HG02938 (cell line): ENCODE data around the gene LEP.
"Not testable (repeated sequence)": the region's sequence is repeated elsewhere in the genome, so short reads cannot be mapped to it uniquely, and the experiment has no call there.

Source experiments
- ATAC-seq: cut with Tn5 transposase; IDR thresholded peaks from one replicate; pipeline ENCODE4 v1.9.1; 2021; ENCODE audit warnings: mild to moderate bottlenecking, moderate library complexity; ENCODE audit not compliant: unreplicated experiment

Gene LEP

DNA sequence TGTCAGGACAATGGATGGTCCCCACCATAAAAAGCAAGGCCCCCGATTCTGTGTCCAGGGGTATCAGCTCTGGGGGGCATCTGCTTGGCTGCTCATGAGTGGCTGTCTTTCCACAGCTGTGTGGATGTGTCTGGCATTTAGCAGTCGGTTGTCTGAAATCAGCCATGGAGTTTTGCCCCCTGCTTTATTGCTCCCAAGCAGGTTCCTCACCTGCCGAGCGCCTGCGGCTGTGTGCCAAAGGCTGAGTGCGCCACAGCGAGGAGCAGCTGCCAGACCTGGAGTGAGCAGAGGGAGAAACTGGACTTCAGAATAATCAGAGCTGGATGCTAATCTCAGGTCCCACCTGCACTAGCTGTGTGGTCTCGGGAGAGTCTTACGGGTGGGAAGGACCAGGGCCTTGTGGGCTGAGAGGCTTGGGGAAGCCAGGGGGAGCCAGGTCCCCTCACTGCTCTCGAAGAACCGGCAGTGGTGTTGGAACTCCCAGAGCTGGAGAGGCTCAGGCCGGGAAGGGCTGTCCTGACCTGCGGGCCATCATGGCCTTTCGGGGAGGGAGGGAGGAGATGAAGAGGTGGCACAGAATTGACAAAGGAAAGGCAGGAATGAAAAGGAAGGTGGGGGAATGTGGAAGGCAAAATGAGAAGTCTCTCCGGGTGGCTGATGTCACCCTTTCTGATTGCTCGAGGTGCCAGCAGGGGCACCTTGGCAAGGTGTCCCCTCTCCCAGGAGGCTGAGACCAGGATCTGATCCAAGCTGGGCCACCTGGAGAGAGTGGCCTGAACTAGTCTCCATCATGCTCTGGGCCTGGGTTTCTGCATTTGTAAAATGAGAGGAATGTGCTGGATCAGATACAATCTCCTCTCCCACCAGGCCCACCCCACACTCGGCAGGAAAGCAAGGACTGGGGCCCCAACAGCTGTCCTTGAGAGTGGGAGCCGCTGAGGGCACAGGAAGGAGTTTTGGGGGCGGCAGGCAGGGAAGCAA lies 30.2 kb upstream of the LEP start:
- ATAC-seq: no peak

DNA sequence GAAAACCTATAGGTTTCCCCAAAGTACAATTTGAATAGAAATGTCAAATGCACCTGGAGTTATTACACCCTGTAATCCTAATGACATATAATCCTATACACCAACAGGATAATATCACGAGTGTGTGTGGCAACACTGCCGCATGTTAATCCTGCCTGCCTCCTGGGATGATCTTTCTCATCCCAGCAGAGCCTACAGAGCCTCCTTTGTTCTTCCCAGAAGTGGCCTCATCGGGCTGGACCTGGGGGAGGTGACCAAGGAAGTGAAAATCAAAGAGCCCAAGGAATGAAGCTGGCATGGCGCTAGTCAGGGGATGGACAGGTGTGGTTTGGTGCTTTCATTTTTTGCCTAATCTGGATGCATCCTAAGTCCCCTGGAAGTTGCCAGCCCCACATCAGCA lies 29.5 kb upstream of the LEP start:
- no peak for ATAC-seq

DNA sequence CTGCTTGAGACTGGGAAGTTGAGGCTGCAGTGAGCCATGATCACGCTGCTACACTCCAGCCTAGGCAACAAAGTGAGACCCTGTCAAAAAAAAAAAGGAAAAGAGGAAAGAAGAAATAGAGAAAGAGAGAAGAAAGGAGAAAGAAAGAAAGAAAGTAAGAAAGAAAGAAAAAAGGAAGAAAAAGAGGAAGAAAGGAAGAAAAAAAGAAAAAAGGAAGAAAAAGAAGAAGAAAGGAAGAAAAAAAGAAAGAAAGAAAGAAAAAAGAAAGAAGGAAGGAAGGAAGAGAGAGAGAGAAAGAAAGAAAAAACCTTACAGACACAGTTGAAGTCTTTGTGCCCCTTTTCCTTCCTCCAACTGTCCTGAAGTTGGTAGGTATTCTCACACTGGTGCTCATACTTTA lies 26.6 kb upstream of the LEP start:
- ATAC-seq: no peak

DNA sequence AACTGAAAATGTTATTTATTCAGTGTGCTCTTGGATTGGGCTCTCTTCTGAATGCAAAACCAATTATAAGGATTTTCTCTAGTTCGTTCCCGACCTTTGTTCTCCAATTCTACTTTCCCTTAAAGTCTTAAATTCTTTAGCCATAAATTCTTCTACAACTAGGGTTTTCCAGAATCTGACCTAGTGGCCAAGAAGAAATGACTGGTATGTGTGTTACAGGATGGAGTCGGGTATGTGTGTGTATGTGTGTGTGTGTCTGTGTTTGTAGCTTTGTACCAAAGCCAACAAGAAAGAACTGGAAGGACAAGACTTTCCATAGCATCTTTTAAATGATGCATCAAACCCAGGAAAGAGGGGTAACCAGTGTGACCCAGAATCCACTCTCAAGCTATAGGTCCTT lies 25.8 kb upstream of the LEP start:
- no peak for ATAC-seq

DNA sequence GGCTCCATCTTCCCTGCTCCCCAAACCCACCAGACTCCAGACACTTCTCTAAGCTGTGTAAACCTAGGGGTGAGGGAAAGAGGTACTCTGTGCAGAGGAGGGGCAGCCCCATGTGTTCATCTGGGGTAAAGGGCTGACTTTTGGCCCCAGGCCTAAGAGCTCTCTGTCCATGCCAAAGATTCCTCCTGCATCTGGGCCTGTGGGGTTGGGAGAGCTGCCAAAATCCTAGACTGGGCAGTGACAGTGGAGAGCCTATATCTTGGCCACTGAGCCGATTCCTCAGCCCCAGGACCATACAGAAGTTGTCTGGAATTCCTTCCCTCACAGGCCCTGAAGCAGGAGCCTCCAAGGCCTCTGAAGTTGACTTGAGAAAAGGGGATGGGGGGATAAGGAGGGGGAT lies 25.3 kb upstream of the LEP start:
- ATAC-seq: no peak

DNA sequence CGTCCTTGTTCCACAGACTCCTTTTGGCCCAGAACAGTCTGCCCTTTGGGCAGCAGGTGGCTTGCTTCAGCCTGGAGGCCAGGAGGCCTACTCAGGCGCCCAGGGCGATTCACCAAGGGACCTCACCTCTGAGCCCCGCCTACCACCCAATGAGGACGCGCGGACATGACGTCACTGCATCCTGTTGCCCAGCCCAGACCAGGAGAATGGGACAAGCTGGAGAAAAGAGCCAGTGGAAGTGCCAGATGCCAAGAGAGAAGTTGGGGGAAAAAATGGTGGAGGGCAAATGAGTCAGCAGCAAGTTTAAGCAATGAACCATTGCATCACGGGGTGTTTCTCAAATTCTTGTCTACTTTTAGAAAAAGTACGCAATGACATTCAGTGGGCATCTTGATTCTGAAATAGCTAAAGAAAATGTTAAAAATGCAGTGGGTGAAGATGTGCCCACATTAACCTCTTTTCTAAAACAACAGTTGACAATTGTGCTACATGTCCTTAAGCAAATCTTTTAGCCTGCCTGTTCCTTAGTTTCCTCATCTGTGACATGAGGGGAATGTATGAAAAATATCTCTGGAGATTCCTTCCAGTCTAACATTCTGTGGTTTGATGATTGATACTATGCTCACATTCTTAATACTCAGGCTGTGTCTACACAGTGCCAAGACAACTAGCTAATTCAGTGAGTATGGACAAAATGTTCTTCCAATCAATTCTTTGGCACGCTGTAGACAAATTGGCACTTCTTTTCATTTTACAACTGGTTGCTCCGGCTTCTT lies 23.9 kb upstream of the LEP start:
- ATAC-seq: no peak

DNA sequence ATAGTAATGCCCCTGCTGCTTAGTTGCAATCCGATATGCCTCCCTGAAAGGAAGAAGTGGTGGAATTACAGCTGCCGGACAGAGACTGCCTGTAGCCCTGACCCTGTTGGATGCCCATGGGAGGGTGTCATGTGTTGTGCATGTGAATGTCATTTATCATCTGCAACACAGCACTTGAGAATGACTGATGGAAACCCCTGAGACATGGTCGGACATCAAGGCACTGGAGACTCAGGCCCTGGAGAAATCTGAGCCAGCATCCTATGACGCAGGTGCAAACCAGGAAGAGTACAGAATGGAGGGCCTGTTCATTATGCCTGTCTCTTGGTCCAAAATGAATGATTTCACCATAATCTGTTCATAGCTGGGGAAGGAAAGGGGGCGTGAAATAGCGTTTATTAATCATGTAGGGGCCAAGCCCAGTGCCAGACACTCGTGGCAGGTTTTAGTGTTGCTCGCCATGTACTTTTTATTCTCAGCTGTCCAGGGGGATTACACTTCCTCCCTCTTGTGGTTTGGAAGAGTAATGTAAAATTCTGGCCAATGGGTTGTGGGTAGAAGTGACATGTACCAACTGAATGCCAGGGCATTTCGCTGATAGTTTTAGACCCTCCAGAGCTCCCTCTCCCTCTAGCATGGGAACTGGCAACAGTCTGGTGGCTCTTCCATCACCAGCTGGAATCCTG lies 23.0 kb upstream of the LEP start:
- no peak for ATAC-seq

DNA sequence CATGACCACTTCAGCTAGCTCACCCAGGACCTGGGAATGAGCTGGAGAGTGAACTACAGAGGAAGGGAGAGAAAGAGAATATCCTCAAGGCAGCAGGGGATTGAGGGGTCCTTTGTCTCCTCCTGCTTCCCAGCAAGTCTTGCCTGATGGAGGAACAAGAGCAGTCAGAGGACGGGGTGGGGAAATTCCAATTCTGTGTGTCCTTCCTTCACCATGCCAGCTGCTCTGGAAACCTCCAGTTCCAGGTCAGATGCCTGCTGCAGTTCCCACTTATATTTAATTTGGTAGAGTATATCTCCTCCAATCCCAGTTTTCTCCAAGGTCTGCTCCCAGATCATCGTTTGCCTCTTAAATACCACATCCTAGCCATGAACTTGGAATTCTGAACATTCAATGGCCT lies 21.4 kb upstream of the LEP start:
- ATAC-seq: no peak

DNA sequence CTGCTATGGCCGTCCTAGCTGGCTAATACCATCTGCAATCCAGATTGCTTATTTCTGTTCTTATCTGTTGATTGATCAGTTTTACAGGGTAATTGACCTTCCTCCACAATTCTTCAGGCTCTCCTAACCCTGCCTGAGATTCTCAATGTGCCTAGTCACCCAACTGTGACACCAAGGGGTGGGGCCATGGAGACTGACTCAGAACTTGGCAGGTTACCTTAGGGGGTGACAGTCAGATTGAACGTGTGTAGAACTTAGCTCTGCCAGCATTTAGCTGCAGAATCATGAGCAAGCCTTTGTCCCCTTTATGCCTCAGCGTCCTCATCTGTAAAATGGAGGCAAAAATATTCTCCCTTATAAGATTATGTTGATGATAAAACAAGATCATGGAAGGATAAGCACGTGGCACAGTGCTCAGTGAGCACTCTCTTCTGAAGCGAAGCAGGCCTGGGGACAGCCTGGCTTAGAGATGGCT lies 19.1 kb upstream of the LEP start:
- no peak for ATAC-seq

DNA sequence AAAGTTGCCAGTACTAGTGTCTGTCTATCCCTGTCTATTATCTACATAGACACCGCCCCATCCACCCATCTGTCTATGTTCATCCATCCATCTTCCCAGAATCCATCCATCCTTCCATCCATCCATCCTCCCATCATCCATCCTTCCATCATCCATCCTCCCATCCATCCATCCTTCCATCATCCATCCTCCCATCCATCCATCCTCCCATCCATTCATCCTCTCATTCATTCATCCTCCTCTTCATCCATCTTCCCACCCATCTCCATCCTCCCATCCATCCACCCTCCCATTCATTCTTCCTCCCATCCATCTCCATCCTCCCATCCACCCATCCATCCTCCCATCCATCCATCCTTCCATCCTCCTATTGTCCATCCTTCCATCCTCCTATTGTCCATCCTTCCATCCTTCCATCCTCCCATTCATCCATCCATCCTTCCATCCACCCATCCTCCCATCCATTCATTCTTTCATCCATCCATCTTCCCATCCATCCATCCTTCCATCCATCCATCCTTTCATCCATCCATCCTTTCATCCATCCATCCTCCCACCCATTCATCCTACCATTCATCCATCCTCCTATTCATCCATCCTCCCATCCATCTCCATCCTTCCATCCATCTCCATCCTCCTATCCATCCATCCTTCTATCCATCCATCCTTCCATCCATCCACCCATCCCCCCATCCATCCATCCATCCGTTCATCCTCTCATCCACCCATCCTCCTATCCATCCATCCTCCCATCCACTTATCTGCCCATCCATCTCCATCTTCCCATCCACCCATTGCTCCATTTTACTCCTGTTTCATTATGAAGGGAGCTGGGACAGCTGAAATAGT lies 14.7 kb upstream of the LEP start:
- ATAC-seq: no peak

DNA sequence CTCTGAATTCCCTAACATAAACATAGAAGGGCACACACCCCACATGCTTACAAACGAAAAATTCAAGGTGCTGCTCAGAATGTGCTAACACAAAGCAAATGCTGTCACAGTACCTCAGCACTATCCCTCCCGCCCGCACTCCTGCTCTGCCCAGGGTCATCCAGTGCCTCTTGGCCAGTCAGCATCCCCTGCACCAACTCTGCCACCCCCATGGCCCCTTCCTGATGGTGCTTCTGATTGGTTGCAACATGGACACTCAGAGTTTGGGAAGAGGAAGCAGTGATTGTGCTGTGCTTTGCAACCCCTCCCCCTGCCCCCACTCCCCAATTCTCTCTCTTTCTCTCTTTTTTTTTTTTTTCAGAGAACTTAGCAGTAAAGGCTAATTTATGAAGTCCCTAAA lies 13.8 kb upstream of the LEP start:
- ATAC-seq: no peak

DNA sequence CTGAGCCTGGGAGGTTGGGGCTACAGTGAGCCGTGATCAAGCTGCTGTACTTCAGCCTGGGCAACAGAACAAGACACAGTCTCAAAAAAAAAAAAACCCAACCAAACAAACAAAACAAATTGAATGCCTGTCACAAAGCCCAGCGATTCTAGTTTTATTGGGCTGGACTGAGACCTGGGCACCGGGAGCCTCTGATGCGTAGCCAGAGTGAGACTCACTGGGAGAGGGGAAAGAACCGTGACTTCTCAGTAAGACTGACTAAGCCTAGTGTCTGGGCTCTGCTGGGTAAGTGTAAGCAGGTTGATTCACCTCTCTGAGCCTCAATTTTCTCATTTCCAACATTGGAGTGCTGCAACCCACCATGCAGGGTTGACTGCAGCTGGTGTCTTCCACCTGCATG lies 10.1 kb upstream of the LEP start:
- ATAC-seq: no peak

DNA sequence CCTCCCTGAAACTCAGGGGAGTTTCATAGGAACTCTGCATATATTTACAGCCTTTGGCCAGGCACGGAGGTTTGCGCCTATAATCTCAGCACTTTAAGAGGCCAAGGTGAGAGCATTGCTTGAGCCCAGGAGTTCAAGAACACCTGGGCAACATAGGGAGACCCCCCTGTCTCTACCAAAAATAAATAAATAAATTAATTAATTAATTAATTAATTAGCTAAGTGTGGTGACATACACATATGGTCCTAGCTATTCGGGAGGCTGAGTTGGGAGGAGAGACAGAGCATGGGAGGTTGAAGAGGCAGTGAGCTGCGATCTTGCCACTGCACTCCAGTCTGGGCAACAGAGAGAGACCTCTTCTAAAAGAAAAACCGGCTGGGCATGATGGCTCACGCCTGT lies 9.4 kb upstream of the LEP start:
- no peak for ATAC-seq

DNA sequence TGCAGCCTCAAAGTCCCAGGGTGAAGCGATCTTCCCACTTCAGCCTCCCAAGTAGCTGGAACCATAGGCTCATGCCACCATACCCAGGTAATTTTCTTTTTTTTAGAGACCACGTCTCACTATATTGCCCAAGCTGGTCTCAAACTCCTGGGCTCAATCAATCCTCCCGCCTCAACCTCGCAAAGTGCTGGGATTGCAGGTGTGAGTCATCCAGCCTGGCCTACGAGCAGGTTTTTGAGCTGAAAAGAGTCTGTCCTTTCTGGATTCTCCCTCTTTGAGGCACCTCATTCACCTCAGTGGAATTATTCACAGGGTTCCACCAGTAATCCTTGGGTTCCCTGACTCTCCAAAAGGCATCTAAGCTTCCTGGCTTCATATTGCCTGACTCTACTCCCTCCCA lies 7.6 kb upstream of the LEP start:
- no peak for ATAC-seq

DNA sequence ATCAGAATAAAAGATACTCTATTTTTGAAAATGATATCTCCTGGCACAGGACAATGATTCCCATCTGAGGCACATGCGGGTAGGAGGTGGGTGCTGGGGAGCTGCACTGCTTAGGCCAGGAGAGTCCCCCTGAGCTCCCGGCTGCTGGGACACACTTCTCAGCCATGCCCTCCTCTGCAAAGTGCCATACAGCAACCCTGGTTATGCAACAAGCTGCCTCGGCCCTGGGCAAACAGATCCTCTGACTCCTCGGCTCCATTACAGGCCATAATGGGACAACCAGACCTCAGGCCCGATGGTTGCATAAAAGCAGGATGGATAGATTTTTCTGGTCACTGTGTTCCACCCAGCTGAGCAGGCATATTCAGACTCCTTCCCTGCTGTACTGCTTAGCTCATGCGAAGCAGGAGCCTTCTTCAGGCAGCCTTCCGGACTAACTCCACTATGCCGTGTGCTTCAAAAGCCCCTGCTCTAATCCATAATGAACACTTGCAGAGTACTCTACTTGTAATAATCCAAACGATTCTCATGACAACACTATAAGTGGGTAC lies 6.5 kb upstream of the LEP start:
- no peak for ATAC-seq

DNA sequence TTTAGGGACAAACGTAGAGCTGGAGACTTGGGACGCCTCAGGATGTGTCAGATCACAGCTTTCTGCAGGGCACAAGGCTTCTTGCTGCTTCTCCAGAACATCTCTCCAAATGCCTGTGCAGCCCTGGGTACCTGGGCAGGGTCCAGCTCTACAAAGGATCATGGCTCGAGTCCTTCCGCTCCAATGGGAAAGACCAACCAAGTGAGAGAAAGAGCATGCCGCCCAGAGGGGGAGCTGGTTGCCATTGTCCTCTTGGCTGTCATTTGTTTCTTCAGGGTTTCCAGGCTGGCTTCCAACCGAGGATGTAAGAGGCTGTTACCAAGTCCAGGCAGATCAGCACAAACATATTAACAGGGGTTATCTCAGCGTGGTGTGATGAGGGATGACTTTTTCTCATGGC lies 5.6 kb upstream of the LEP start:
- ATAC-seq: no peak

DNA sequence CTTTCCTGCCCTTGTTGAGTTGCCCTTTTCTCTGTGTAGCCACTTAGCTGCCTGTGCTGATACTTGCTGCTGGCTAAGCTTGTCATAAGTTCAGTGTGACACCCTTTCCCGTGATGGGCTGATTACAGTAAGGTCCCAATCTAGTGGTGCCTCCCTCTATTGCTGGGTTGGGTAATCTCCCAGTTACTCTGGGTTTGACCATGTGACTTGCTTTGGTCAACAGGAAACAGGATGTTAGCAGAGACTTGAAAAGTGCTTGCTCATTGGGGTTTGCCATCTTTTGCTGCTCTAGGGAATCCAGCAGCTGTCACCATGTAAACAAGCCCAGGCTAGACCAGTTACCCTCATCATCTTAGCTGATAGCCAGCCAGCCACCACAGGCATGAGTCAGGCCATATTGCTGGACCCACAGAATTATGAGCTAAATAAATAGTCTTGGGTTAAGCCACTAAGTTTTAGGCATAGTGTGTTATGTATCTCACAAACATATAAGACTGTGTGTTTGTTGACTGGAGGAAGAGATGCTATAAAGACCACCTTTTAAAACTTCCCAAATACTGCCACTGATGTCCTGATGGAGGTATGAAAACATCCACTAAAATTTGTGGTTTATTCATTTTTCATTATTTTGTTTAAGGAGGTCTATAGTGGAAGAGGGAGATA lies 4.0 kb upstream of the LEP start:
- no peak for ATAC-seq

DNA sequence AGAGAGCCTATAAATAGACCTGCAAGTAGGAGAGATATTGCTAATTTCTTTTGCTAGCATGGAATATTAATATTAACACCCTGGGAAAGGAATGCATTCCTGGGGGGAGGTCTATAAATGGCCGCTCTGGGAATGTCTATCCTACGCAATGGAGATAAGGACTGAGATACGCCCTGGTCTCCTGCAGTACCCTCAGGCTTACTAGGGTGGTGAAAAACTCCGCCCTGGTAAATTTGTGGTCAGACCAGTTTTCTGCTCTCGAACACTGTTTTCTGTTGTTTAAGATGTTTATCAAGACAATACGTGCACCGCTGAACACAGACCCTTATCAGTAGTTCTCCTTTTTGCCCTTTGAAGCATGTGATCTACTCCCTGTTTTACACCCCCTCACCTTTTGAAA lies 1.9 kb upstream of the LEP start:
- ATAC-seq: not testable (repeated sequence)

DNA sequence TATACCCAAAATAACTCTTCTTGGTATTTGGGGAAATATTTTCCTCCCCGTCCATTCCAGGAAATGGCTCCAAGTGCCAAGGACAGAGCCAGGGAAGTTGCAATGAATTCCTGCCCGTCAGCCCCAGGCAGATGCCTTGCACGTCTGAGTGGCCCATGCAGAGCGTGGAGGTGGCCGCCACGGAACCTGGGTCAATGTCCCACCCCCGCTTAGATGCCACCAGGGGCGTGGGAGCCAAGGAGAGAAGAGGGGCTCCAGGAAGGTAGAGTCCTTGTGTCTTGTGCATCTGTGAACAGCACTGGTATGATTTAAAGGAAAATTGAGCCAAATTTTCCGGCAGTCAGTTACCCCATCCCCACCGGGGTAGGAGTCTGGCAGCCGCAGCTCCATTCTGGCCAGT lies 1.6 kb downstream of the LEP start:
- no peak for ATAC-seq

DNA sequence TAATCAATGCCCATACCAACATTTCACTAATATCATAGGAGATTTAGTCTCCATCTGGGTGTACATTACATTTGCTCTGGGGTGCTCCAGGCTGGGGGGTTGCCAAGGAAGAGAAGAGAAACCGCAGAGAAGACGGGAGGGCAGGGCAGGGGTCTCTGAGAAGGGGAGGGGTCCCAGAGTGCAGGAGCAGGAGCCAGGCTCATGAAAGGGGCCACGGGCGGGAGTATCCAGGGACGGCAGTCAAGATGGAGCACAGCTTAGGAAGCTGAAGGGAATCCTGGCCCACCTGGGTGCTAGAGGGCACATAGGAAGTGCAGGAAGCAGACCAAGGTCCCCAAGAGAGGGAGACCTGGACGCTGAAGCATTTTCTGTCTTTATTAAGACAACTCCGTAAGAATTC lies 2.2 kb downstream of the LEP start:
- no peak for ATAC-seq
